Ascending aorta (tissue), 2 donors: ENCODE data around the gene STARD7. TPM values are rescaled to one million over a fixed set of nuclear protein-coding genes. Genes with fewer than 3 reads are reported as not detected.
A peak's percentile ranks its signal among the peaks of the same experiment; 100 is the strongest.
"Not testable (repeated sequence)": the region's sequence is repeated elsewhere in the genome, so short reads cannot be mapped to it uniquely, and the experiment has no call there.

ENCODE experiments used
- DNase-seq, 2 donors: peaks; one replicate each; pipeline ENCODE4 v3.0.0-alpha.2; 2019; ENCODE audit warnings: low spot score in 2 of 2
- H3K27ac ChIP-seq, 2 donors: fragments of 200-600 bp; sonication (generic); one replicate each; pipeline ENCODE4 v1.5.1; 2016 to 2017; ENCODE audit warnings: mild to moderate bottlenecking in 1 of 2
- H3K27me3 ChIP-seq: fragments of 200-600 bp; sonication (generic); one replicate; pipeline ENCODE4 v1.5.1; 2017
- H3K36me3 ChIP-seq, 2 donors: fragments of 200-600 bp; sonication (generic); one replicate each; pipeline ENCODE4 v1.5.1; 2016
- H3K4me1 ChIP-seq, 2 donors: fragments of 200-600 bp; sonication (generic); one replicate each; pipeline ENCODE4 v1.5.1; 2016 to 2017; ENCODE audit warnings: mild to moderate bottlenecking in 1 of 2
- H3K4me3 ChIP-seq, 2 donors: fragments of 200-600 bp; sonication (generic); one replicate each; pipeline ENCODE4 v1.5.1; 2016 to 2017; ENCODE audit warnings: mild to moderate bottlenecking in 1 of 2
- H3K9me3 ChIP-seq, 2 donors: fragments of 200-600 bp; sonication (generic); one replicate each; pipeline ENCODE4 v1.5.1; 2016
- CTCF ChIP-seq, 3 experiments: fragments of 200-600 bp in 2 of 3; fragments of 450-650 bp in 1 of 3; sonication (generic) in 2 of 3; IDR thresholded peaks; one replicate each; pipeline ENCODE4 v1.5.1; 2016 to 2019; ENCODE audit warnings: antibody characterized with exemption in 3 of 3, mild to moderate bottlenecking in 1 of 3, moderate library complexity in 1 of 3
- intact Hi-C: fragments of 100-400 bp; cut with DNase I; formaldehyde crosslinking; loops from one replicate; pipeline ENCODE4 v1.15.1; 2023
- total RNA-seq: library from RNA; depleted of rRNA; stranded (reverse); fragments of >200 nt; gene quantifications from one replicate; pipeline ENCODE4 v1.1.0, GENCODE V29; 2016

The STARD7 gene
- total RNA-seq, 1 donor from 2014 or later: 85.6 TPM

- no peak overlapping the region for H3K27ac ChIP-seq
- no peaks in the 10 kb centered on the region for H3K36me3 ChIP-seq
- peaks cover 16 to 30% of the 10 kb centered on the region in 2 donors for H3K4me1 ChIP-seq
- TF ChIP-seq CTCF (IDR thresholded peaks at IDR 0.05): no peak
- DNase-seq: no peak
- no peaks in the 10 kb centered on the region for H3K27me3 ChIP-seq
- intact Hi-C loops: loop anchor here (2.0 kb wide), 2 partner anchors 123 to 365 kb away; partner anchors contain the start of gene CIAO1
- peak overlapping the region; percentile 76 to 78 for H3K4me3 ChIP-seq
- H3K9me3 ChIP-seq: no peaks in the 10 kb centered on the region
Observed at GRCh38 chr2:96143848-96144480, 64.7 kb downstream of the STARD7 start.

- peak overlapping the region in 1 of 2 donors; percentile 78 for H3K4me3 ChIP-seq
Observed at GRCh38 chr2:96143231-96143847, 65.3 kb downstream of the STARD7 start.

GRCh38 chr2:96142217-96143113 lies 66.2 kb downstream of the STARD7 start:
- H3K27me3 ChIP-seq: no peaks in the 10 kb centered on the region
- no peak for DNase-seq
- H3K4me1 ChIP-seq: peaks cover 12 to 18% of the 10 kb centered on the region in 2 donors
- no peak overlapping the region for H3K27ac ChIP-seq
- no peaks in the 10 kb centered on the region for H3K36me3 ChIP-seq
- TF ChIP-seq CTCF (IDR thresholded peaks at IDR 0.05): no peak
- intact Hi-C loops: no loop called here
- no peak overlapping the region for H3K4me3 ChIP-seq
- H3K9me3 ChIP-seq: no peaks in the 10 kb centered on the region

More at GRCh38 chr2:96143231-96143847, 65.3 kb downstream of the STARD7 start:
- Histone ChIP-seq H3K4me1 (peaks cover 12 to 25% of the 10 kb centered on the region in 2 donors), H3K27me3 (no peaks in the 10 kb centered on the region), H3K27ac (no peak overlapping the region), H3K9me3 (no peaks in the 10 kb centered on the region), H3K36me3 (no peaks in the 10 kb centered on the region)
- intact Hi-C loops: no loop called here
- TF ChIP-seq CTCF (IDR thresholded peaks at IDR 0.05): no peak
- DNase-seq: no peak

- H3K36me3 ChIP-seq, H3K4me3 ChIP-seq, H3K9me3 ChIP-seq, H3K27ac ChIP-seq, H3K27me3 ChIP-seq, DNase-seq, intact Hi-C loops: not testable (repeated sequence)
- peaks cover 11 to 12% of the 10 kb centered on the region in 2 donors for H3K4me1 ChIP-seq
Observed at GRCh38 chr2:96141624-96141967, 67.0 kb downstream of the STARD7 start.

GRCh38 chr2:96140941-96141623 lies 67.5 kb downstream of the STARD7 start:
- peaks cover 6 to 9% of the 10 kb centered on the region in 2 donors for H3K4me1 ChIP-seq
- H3K4me3 ChIP-seq: no peak overlapping the region
- no peak for DNase-seq
- no peaks in the 10 kb centered on the region for H3K36me3 ChIP-seq
- H3K27ac ChIP-seq: no peak overlapping the region
- H3K9me3 ChIP-seq: no peaks in the 10 kb centered on the region
- H3K27me3 ChIP-seq: no peaks in the 10 kb centered on the region
- intact Hi-C loops: no loop called here
- TF ChIP-seq CTCF (IDR thresholded peaks at IDR 0.05): no peak
